Breast epithelium (tissue), 3 donors: ENCODE data around the gene ALKAL2.

Experiments
- POLR2A ChIP-seq: fragments of 450-650 bp; IDR thresholded peaks from one replicate; pipeline ENCODE4 v1.6.1; 2016; ENCODE audit warnings: antibody characterized with exemption, mild to moderate bottlenecking, moderate library complexity
- POLR2AphosphoS5 ChIP-seq, 3 donors: sonication (generic); formaldehyde crosslinking; IDR thresholded peaks; one replicate each; pipeline ENCODE4 v1.6.1; 2017; ENCODE audit warnings: antibody characterized with exemption in 3 of 3
- TF ChIP-seq, protein P1 (sequence below), 3 donors: fragments of 450-650 bp; IDR thresholded peaks; one replicate each; pipeline ENCODE4 v1.5.1; 2016 to 2017; ENCODE audit warnings: antibody characterized with exemption in 3 of 3, mild to moderate bottlenecking in 3 of 3, moderate library complexity in 3 of 3

DNA sequence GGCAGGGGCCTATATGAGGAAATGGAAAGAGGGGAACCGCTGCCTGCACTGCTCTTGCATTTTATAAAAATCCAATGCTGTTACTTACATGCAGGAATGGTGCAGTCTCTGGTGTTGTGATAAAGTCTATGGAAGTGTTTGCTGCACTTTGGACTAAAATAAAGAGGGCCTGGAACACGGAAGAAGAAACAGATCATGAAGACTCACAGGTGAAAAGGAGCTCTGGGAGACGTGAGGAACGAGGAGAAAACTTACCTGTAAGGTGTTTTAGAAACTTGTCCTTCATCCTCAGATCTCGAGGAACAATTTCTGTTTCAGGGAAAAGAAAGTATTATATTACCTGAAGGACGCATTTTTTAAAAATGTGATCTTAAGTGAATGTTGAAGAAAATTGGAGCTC, 1.9 kb downstream of the ALKAL2 start:
- TF ChIP-seq, protein P1, sequence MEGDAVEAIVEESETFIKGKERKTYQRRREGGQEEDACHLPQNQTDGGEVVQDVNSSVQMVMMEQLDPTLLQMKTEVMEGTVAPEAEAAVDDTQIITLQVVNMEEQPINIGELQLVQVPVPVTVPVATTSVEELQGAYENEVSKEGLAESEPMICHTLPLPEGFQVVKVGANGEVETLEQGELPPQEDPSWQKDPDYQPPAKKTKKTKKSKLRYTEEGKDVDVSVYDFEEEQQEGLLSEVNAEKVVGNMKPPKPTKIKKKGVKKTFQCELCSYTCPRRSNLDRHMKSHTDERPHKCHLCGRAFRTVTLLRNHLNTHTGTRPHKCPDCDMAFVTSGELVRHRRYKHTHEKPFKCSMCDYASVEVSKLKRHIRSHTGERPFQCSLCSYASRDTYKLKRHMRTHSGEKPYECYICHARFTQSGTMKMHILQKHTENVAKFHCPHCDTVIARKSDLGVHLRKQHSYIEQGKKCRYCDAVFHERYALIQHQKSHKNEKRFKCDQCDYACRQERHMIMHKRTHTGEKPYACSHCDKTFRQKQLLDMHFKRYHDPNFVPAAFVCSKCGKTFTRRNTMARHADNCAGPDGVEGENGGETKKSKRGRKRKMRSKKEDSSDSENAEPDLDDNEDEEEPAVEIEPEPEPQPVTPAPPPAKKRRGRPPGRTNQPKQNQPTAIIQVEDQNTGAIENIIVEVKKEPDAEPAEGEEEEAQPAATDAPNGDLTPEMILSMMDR (IDR thresholded peaks at IDR 0.05), result no peak
- TF ChIP-seq POLR2AphosphoS5 (IDR thresholded peaks at IDR 0.05) (no peak), POLR2A (no peak)
